Choroid plexus epithelial cell (primary cell): ENCODE results near the gene TAF3.

ENCODE experiments used
- DNase-seq: peaks from one replicate; pipeline ENCODE4 v3.0.0-alpha.2; 2010; ENCODE audit warnings: low read depth
- H3K4me3 ChIP-seq: 2 replicates; pipeline ENCODE4 v1.5.1; 2011; ENCODE audit warnings: low read depth, mild to moderate bottlenecking, control low read depth, low read length, moderate library complexity
- CTCF ChIP-seq: conservative IDR thresholded peaks from 2 replicates; pipeline ENCODE4 v1.5.1; 2011; ENCODE audit warnings: low read depth, mild to moderate bottlenecking, control low read depth, inconsistent platforms, low read length, moderate library complexity

TAF3 gene

GRCh38 chr10:7855205-7855604, 36.9 kb downstream of the TAF3 start:
- no peak for TF ChIP-seq CTCF
- H3K4me3 ChIP-seq = no peak overlapping the region
- DNase-seq = no peak

- DNase-seq = no peak
- no peak for TF ChIP-seq CTCF
- no peak overlapping the region for H3K4me3 ChIP-seq
These were observed 38.4 kb downstream of the TAF3 start for GRCh38 chr10:7856678-7857077.

GRCh38 chr10:7857262-7857661, 39.0 kb downstream of the TAF3 start:
- DNase-seq = no peak
- H3K4me3 ChIP-seq = no peak overlapping the region
- TF ChIP-seq CTCF = no peak

GRCh38 chr10:7861509-7862120, 43.3 kb downstream of the TAF3 start:
- H3K4me3 ChIP-seq = no peak overlapping the region
- TF ChIP-seq CTCF = no peak
- DNase-seq = no peak

GRCh38 chr10:7862121-7862514, 43.8 kb downstream of the TAF3 start:
- TF ChIP-seq CTCF = no peak
- no peak for DNase-seq
- no peak overlapping the region for H3K4me3 ChIP-seq

GRCh38 chr10:7866176-7866575, 47.9 kb downstream of the TAF3 start:
- no peak for DNase-seq

More at GRCh38 chr10:7866176-7866575, 47.9 kb downstream of the TAF3 start:
- no peak overlapping the region for H3K4me3 ChIP-seq
- TF ChIP-seq CTCF = no peak
